ENCODE measurements around the gene CAMK1. TPM values are rescaled to one million over a fixed set of nuclear protein-coding genes. Genes with fewer than 3 reads are reported as not detected.

The CAMK1 gene
- total RNA-seq, 1 experiment from 2014 or later: 19.7 TPM

GRCh38 chr3:9729419-9729818 is 40.3 kb downstream of the CAMK1 start:
- Histone ChIP-seq H3K36me3 (ENCODE audit: control insufficient read depth in 1 of 2, insufficient read depth in 2 of 2, low read length in 2 of 2) (peaks cover 0 to 10% of the 10 kb centered on the region in 2 experiments; a peak in 1 of 4 replicates), H4K20me1 (ENCODE audit: insufficient read depth) (peaks cover 4% of the 10 kb centered on the region; the same call in 1 of the 2 replicates), H2AFZ (ENCODE audit: low read depth, low read length, poor library complexity, severe bottlenecking) (no peak overlapping the region), H3K9me2 (ENCODE audit: insufficient read depth) (no peaks in the 10 kb centered on the region), H3K27me3 (ENCODE audit: insufficient read depth, low read length) (no peaks in the 10 kb centered on the region), H3K9me3 (ENCODE audit: control insufficient read depth in 1 of 2, insufficient read depth in 1 of 2, low read depth in 1 of 2, low read length in 2 of 2) (no peaks in the 10 kb centered on the region), H3K9ac (ENCODE audit: low read length) (no peak overlapping the region), H3K79me2 (ENCODE audit: insufficient read depth, low read length) (peaks cover 28% of the 10 kb centered on the region), H3K4me1 (ENCODE audit: control insufficient read depth in 1 of 2, insufficient read depth in 2 of 2, low read length in 2 of 2) (peaks cover 19 to 42% of the 10 kb centered on the region in 2 experiments; a peak in 3 of 4 replicates), H3K4me3 (replicated peaks in 1 of 2; ENCODE audit: low read depth in 1 of 2, low read length in 2 of 2) (no peak overlapping the region), H3K27ac (ENCODE audit: low read depth, low read length) (no peak overlapping the region), H3K4me2 (ENCODE audit: low read length) (no peak overlapping the region)
- ATAC-seq (no peak), DNase-seq (ENCODE audit: low read depth, low spot score) (no peak)
- TF ChIP-seq ZFX (IDR thresholded peaks at IDR 0.05) (no peak), ATF3 (IDR thresholded peaks at IDR 0.05) (no peak), ELF1 (IDR thresholded peaks at IDR 0.05; ENCODE audit: borderline replicate concordance, low read depth) (no peak), REST (IDR thresholded peaks at IDR 0.05; ENCODE audit: low read depth) (no peak), SIN3A (IDR thresholded peaks at IDR 0.05; ENCODE audit: low read depth) (no peak), RAD21 (IDR thresholded peaks at IDR 0.05; ENCODE audit: low read depth) (no peak), POLR2A (IDR thresholded peaks at IDR 0.05; ENCODE audit: borderline replicate concordance, extremely low read depth, insufficient read depth, insufficient read length) (no peak), EZH2phosphoT487 (IDR thresholded peaks at IDR 0.05; ENCODE audit: borderline replicate concordance) (no peak), JUND (IDR thresholded peaks at IDR 0.05) (no peak), CEBPB (IDR thresholded peaks at IDR 0.05; ENCODE audit: low read depth) (no peak), TCF7L2 (IDR thresholded peaks at IDR 0.05; ENCODE audit: borderline replicate concordance, extremely low read depth, insufficient read depth, insufficient read length) (no peak), POLR2AphosphoS5 (IDR thresholded peaks at IDR 0.05; ENCODE audit: low read depth, low read length) (no peak), CBX3 (IDR thresholded peaks at IDR 0.05; ENCODE audit: low read depth) (no peak), SRF (IDR thresholded peaks at IDR 0.05; ENCODE audit: low read depth) (no peak)
- BruUV-seq (replicated peaks): no TSS peak
- intact Hi-C loops (cut with micrococcal nuclease): loop anchor here (5.0 kb wide), 1 partner anchor 227 kb away; no protein-coding TSS in a partner anchor
- ChIA-PET CTCF (interaction anchor here (1.6 to 2.2 kb wide), 2 partner anchors 9 to 14 kb away, joined by 5 to 10 read pairs; no protein-coding TSS in a partner anchor), POLR2A (interaction anchor here (1.1 kb wide), 1 partner anchor 8 kb away, joined by 3 read pairs; no protein-coding TSS in a partner anchor), RAD21 (ENCODE audit: low non-redundant PET in 1 of 2, low total read pairs in 2 of 2, uncharacterized antibody in 2 of 2, unreplicated experiment in 2 of 2) (no interaction called here)
